AG04449 (cell line): ENCODE results near the gene C1orf50.

Experiments used
- CTCF ChIA-PET: fragments of 350-600 bp; formaldehyde crosslinking; extraction: SDS; loops from one replicate; lab custom pipeline; 2021; ENCODE audit warnings: antibody characterized with exemption; lab: Yijun Ruan, JAX
- POLR2A ChIA-PET: fragments of 400-600, 350-600 bp; formaldehyde crosslinking; extraction: SDS; loops from one replicate; lab custom pipeline; 2020; ENCODE audit warnings: antibody characterized with exemption, inconsistent platforms; lab: Yijun Ruan, JAX
- DNase-seq: peaks from one replicate; pipeline ENCODE4 v3.0.0-alpha.2; 2010; ENCODE audit warnings: low read depth, low spot score
- H3K4me3 ChIP-seq: 2 replicates; pipeline ENCODE4 v1.5.1; 2011; ENCODE audit warnings: low read depth, mild to moderate bottlenecking, control low read depth, low read length
- CTCF ChIP-seq: IDR thresholded peaks from one replicate; pipeline ENCODE4 v1.5.1; 2011; ENCODE audit warnings: mild to moderate bottlenecking, moderate library complexity, low read length, control low read depth, inconsistent platforms; ENCODE audit not compliant: insufficient read depth; ENCODE audit errors: missing control alignments

Gene C1orf50

GRCh38 chr1:42780176-42780575 is 13.1 kb downstream of the C1orf50 start:
- no peak overlapping the region for H3K4me3 ChIP-seq
- ChIA-PET POLR2A (no interaction called here), CTCF (interaction anchor here (1.1 to 6.9 kb wide), 7 partner anchors 13 to 292 kb away, joined by 3 to 128 read pairs (median 6); partner anchors contain the start of genes C1orf50, P3H1 and ZNF691)
- TF ChIP-seq CTCF: no peak
- no peak for DNase-seq

- no peak overlapping the region for H3K4me3 ChIP-seq
- no peak for DNase-seq
- CTCF ChIA-PET: interaction anchor here (0.6 to 3.4 kb wide), 5 partner anchors 9 to 950 kb away, joined by 3 to 18 read pairs (median 4); no protein-coding TSS in a partner anchor
- POLR2A ChIA-PET: no interaction called here
- TF ChIP-seq CTCF: no peak
These were observed 16.0 kb downstream of the C1orf50 start for GRCh38 chr1:42783092-42783491.

- POLR2A ChIA-PET: interaction anchor here (1.9 kb wide), 1 partner anchor 17 kb away, joined by 9 read pairs; the partner anchor contains the start of genes C1orf50 and P3H1
- peak overlapping the region; percentile 44; the same call in 1 of the 2 replicates for H3K4me3 ChIP-seq
- no peak for DNase-seq
- CTCF ChIA-PET: interaction anchor here (3.4 kb wide), 1 partner anchor 288 kb away, joined by 18 read pairs; no protein-coding TSS in a partner anchor
- TF ChIP-seq CTCF: no peak
These were observed 17.5 kb downstream of the C1orf50 start for GRCh38 chr1:42784547-42784945.

GRCh38 chr1:42784946-42785693 is 18.1 kb downstream of the C1orf50 start, which contains the start of gene TMEM269:
Gene TMEM269 (plus strand): TSS chr1:42784991. CDS start chr1:42789894, 4,903 bp downstream.
- H3K4me3 ChIP-seq: peak within 1 kb of the TSS; percentile 44
- POLR2A ChIA-PET: interaction anchor here (1.9 kb wide), 1 partner anchor 18 kb away, joined by 9 read pairs; the partner anchor contains the start of genes C1orf50 and P3H1
- CTCF ChIA-PET: interaction anchor here (1.4 kb wide), 1 partner anchor 288 kb away, joined by 4 read pairs; no protein-coding TSS in a partner anchor
- DNase-seq: no peak
- no peak for TF ChIP-seq CTCF

- ChIA-PET POLR2A (no interaction called here), CTCF (interaction anchor here (1.4 kb wide), 1 partner anchor 288 kb away, joined by 4 read pairs; no protein-coding TSS in a partner anchor)
- no peak overlapping the region for H3K4me3 ChIP-seq
- TF ChIP-seq CTCF: no peak
- no peak for DNase-seq
These were observed 19.0 kb downstream of the C1orf50 start for GRCh38 chr1:42786097-42786496.

GRCh38 chr1:42788021-42788420 is 21.0 kb downstream of the C1orf50 start:
- TF ChIP-seq CTCF: no peak
- CTCF ChIA-PET: no interaction called here
- POLR2A ChIA-PET: no interaction called here
- DNase-seq: no peak
- H3K4me3 ChIP-seq: no peak overlapping the region
